Measurements from ENCODE around the gene FGF7.
"Not testable (repeated sequence)": the region's sequence is repeated elsewhere in the genome, so short reads cannot be mapped to it uniquely, and the experiment has no call there.

Gene FGF7

GRCh38 chr15:49438962-49439631 lies 16.1 kb downstream of the FGF7 start:
- DNase-seq (ENCODE audit: low read depth in 1 of 2, low spot score in 1 of 2): no peak

- DNase-seq (ENCODE audit: low read depth in 1 of 2, low spot score in 1 of 2): no peak
Measured at GRCh38 chr15:49439678-49440395, 16.8 kb downstream of the FGF7 start.

GRCh38 chr15:49441356-49441755 lies 18.3 kb downstream of the FGF7 start:
- DNase-seq (ENCODE audit: low read depth in 1 of 2, low spot score in 1 of 2): no peak

GRCh38 chr15:49441816-49442215 lies 18.8 kb downstream of the FGF7 start:
- DNase-seq (ENCODE audit: low read depth in 1 of 2, low spot score in 1 of 2): no peak

GRCh38 chr15:49452595-49452994 lies 29.6 kb downstream of the FGF7 start:
- DNase-seq (ENCODE audit: low read depth in 1 of 2, low spot score in 1 of 2): no peak

GRCh38 chr15:49456166-49456565 lies 33.1 kb downstream of the FGF7 start:
- DNase-seq (ENCODE audit: low read depth in 1 of 2, low spot score in 1 of 2): no peak

- no peak for DNase-seq (ENCODE audit: low read depth in 1 of 2, low spot score in 1 of 2)
Measured at GRCh38 chr15:49458145-49458544, 35.1 kb downstream of the FGF7 start.

- DNase-seq (ENCODE audit: low read depth in 1 of 2, low spot score in 1 of 2): no peak
Measured at GRCh38 chr15:49460411-49460941, 37.4 kb downstream of the FGF7 start.

- DNase-seq (ENCODE audit: low read depth in 1 of 2, low spot score in 1 of 2): no peak
Measured at GRCh38 chr15:49462232-49462844, 39.3 kb downstream of the FGF7 start.

GRCh38 chr15:49464522-49464921 lies 41.5 kb downstream of the FGF7 start:
- DNase-seq (ENCODE audit: low read depth in 1 of 2, low spot score in 1 of 2): no peak

GRCh38 chr15:49466119-49466518 lies 43.1 kb downstream of the FGF7 start:
- no peak for DNase-seq (ENCODE audit: low read depth in 1 of 2, low spot score in 1 of 2)

GRCh38 chr15:49467746-49468480 lies 44.9 kb downstream of the FGF7 start:
- no peak for DNase-seq (ENCODE audit: low read depth in 1 of 2, low spot score in 1 of 2)

- no peak for DNase-seq (ENCODE audit: low read depth in 1 of 2, low spot score in 1 of 2)
Measured at GRCh38 chr15:49468481-49468839, 45.4 kb downstream of the FGF7 start.

GRCh38 chr15:49471248-49471647 lies 48.2 kb downstream of the FGF7 start:
- DNase-seq (ENCODE audit: low read depth in 1 of 2, low spot score in 1 of 2): peak in 1 of 2 donors; percentile 3

GRCh38 chr15:49471733-49472132 lies 48.7 kb downstream of the FGF7 start:
- no peak for DNase-seq (ENCODE audit: low read depth in 1 of 2, low spot score in 1 of 2)

GRCh38 chr15:49472338-49472737 lies 49.3 kb downstream of the FGF7 start:
- no peak for DNase-seq (ENCODE audit: low read depth in 1 of 2, low spot score in 1 of 2)

GRCh38 chr15:49473031-49473430 lies 50.0 kb downstream of the FGF7 start:
- no peak for DNase-seq (ENCODE audit: low read depth in 1 of 2, low spot score in 1 of 2)

GRCh38 chr15:49478021-49478420 lies 55.0 kb downstream of the FGF7 start:
- DNase-seq (ENCODE audit: low read depth in 1 of 2, low spot score in 1 of 2): not testable (repeated sequence)

GRCh38 chr15:49478982-49479381 lies 55.9 kb downstream of the FGF7 start:
- not testable (repeated sequence) for DNase-seq (ENCODE audit: low read depth in 1 of 2, low spot score in 1 of 2)

GRCh38 chr15:49485401-49485800 lies 62.4 kb downstream of the FGF7 start:
- DNase-seq (ENCODE audit: low read depth in 1 of 2, low spot score in 1 of 2): not testable (repeated sequence)

GRCh38 chr15:49490966-49491365 lies 67.9 kb downstream of the FGF7 start:
- DNase-seq (ENCODE audit: low read depth in 1 of 2, low spot score in 1 of 2): no peak

Data from stimulated activated CD4-positive, alpha-beta T cell treated with anti-CD3 and anti-CD28 coated beads, Interleukin-15, amount 100 ng/mL, for 1 hour (primary cell).